GM12892 (cell line): Measurements from ENCODE around the gene SULT4A1.

Source experiments
- POLR2A ChIP-seq: IDR thresholded peaks from 2 replicates; pipeline ENCODE4 v1.6.1; 2011; ENCODE audit warnings: low read depth, low read length, control low read depth
- POLR2AphosphoS5 ChIP-seq: IDR thresholded peaks from 2 replicates; pipeline ENCODE4 v1.6.1; 2011; ENCODE audit warnings: low read depth, low read length, control low read depth

GRCh38 chr22:43911351-43911750 is 49.0 kb upstream of the SULT4A1 start:
- TF ChIP-seq POLR2A (no peak), POLR2AphosphoS5 (no peak)
